AG04449 (cell line): ENCODE data around the gene ZMIZ1.

Source experiments
- CTCF ChIA-PET: fragments of 350-600 bp; formaldehyde crosslinking; extraction: SDS; loops from one replicate; lab custom pipeline; 2021; ENCODE audit warnings: antibody characterized with exemption; lab: Yijun Ruan, JAX
- POLR2A ChIA-PET: fragments of 400-600, 350-600 bp; formaldehyde crosslinking; extraction: SDS; loops from one replicate; lab custom pipeline; 2020; ENCODE audit warnings: antibody characterized with exemption, inconsistent platforms; lab: Yijun Ruan, JAX
- DNase-seq: peaks from one replicate; pipeline ENCODE4 v3.0.0-alpha.2; 2010; ENCODE audit warnings: low read depth, low spot score
- H3K4me3 ChIP-seq: 2 replicates; pipeline ENCODE4 v1.5.1; 2011; ENCODE audit warnings: low read depth, mild to moderate bottlenecking, control low read depth, low read length
- CTCF ChIP-seq: IDR thresholded peaks from one replicate; pipeline ENCODE4 v1.5.1; 2011; ENCODE audit warnings: mild to moderate bottlenecking, moderate library complexity, low read length, control low read depth, inconsistent platforms; ENCODE audit not compliant: insufficient read depth; ENCODE audit errors: missing control alignments

Gene ZMIZ1

GRCh38 chr10:79143879-79144278 lies 75.1 kb downstream of the ZMIZ1 start:
- no peak overlapping the region for H3K4me3 ChIP-seq
- no peak for DNase-seq
- ChIA-PET POLR2A (no interaction called here), CTCF (interaction anchor here (0.6 to 3.1 kb wide), 3 partner anchors 14 to 68 kb away, joined by 3 to 16 read pairs (median 3); no protein-coding TSS in a partner anchor)
- TF ChIP-seq CTCF: no peak

DNA sequence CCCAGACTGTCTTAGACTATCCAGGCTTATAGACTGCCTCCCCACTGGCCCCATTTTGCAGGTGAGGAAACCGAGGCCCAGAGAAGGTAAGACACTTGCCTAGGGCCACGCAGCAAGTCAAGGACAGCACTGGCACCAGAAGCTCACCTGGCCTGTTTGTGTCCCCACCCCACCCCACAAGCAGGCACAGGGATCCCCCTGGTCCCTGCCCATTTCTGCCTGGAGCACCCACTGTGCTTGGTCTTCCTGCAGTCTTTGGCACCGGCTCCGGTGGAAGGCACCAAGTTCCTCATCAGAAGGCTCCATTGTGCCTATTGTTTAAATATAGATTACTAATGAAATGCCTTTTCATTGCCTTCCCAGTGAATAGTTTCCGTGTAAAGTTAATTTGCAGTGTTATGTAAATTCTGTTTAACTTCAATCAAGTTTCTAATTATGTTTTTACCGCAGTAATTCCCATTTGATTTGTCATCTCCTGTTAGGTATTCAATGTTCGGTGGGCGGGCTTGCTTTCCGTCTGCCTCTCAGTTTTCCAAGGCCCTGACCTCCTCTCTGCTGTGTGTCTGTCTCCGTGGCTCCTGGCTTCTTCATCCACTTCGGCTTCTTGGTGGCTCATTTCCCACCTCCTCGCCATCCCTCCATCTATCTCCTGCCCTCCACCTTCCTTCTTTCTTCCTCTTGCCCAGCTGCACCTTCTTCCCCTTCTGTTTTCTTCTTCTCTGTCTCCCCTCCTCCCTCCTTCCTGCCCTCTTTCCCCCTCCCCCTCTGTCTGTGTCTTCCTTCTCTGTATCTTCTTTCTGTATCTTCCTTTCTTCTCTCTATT lies 75.8 kb downstream of the ZMIZ1 start:
- ChIA-PET CTCF (interaction anchor here (0.6 to 0.8 kb wide), 2 partner anchors 50 to 69 kb away, joined by 3 read pairs; no protein-coding TSS in a partner anchor), POLR2A (no interaction called here)
- no peak for DNase-seq
- H3K4me3 ChIP-seq: no peak overlapping the region
- no peak for TF ChIP-seq CTCF

GRCh38 chr10:79145174-79145483 lies 76.4 kb downstream of the ZMIZ1 start:
- CTCF ChIA-PET: interaction anchor here (0.9 to 1.3 kb wide), 2 partner anchors 51 to 65 kb away, joined by 3 to 4 read pairs; no protein-coding TSS in a partner anchor

GRCh38 chr10:79145517-79146470 lies 77.0 kb downstream of the ZMIZ1 start:
- ChIA-PET CTCF (interaction anchor here (0.9 to 1.3 kb wide), 2 partner anchors 50 to 65 kb away, joined by 3 to 4 read pairs; no protein-coding TSS in a partner anchor), POLR2A (no interaction called here)
- DNase-seq: no peak
- TF ChIP-seq CTCF: no peak
- H3K4me3 ChIP-seq: no peak overlapping the region

More at GRCh38 chr10:79145174-79145483, 76.4 kb downstream of the ZMIZ1 start:
- no peak for DNase-seq
- H3K4me3 ChIP-seq: no peak overlapping the region
- no peak for TF ChIP-seq CTCF
- POLR2A ChIA-PET: no interaction called here

GRCh38 chr10:79146611-79147130 lies 77.9 kb downstream of the ZMIZ1 start:
- POLR2A ChIA-PET: no interaction called here
- no peak for DNase-seq
- no peak overlapping the region for H3K4me3 ChIP-seq
- CTCF ChIA-PET: no interaction called here
- TF ChIP-seq CTCF: no peak
